Stimulated activated effector memory CD8-positive, alpha-beta T cell treated with anti-CD3 and anti-CD28 coated beads, Interleukin-12 subunit alpha, Interleukin-12 subunit beta, amount 100 ng/mL, for 72 hours (primary cell): Measurements from ENCODE around the gene MRFAP1.

Experiments used
- ATAC-seq: fragments of 150-1000 bp; cut with Tn5 transposase; 2 replicates; pipeline ENCODE4 v1.10.0; 2021
- DNase-seq, 2 donors: peaks; one replicate each; pipeline ENCODE4 v3.0.0; 2021 to 2022; ENCODE audit warnings: low spot score in 2 of 2
- H3K27ac Mint-ChIP-seq: one replicate; pipeline ENCODE4 v1.8.0; 2022; ENCODE audit warnings: mild to moderate bottlenecking, mixed read lengths
- H3K36me3 Mint-ChIP-seq: one replicate; pipeline ENCODE4 v1.8.0; 2022; ENCODE audit warnings: mild to moderate bottlenecking, mixed read lengths
- H3K4me1 Mint-ChIP-seq: one replicate; pipeline ENCODE4 v1.8.0; 2022; ENCODE audit warnings: mixed read lengths
- H3K4me3 Mint-ChIP-seq: one replicate; pipeline ENCODE4 v1.8.0; 2022; ENCODE audit warnings: mild to moderate bottlenecking, mixed read lengths
- H3K9me3 Mint-ChIP-seq: one replicate; pipeline ENCODE4 v1.8.0; 2022; ENCODE audit warnings: mixed read lengths

MRFAP1 gene

DNA sequence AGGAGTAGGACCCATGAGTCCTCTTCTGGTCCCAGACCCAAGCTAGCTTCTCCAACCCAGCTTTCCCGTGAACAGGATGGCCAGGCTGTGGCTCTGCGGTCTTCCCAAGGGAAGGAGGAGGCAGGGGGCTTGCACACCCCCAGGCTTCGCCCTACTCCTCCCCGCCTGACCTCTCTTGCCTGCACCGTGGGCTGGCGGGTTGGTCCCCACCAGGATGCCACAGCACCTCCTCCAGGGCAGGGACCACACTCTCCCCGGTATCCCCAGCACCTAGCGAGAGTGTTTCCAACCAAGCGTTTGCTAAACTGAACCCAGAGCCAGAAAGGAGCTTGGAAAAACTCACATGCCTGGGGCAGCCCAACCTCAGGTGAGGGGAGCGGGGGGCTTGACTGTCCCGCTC is 44.2 kb downstream of the MRFAP1 start:
- Mint-ChIP-seq H3K9me3 (no peaks in the 10 kb centered on the region), H3K36me3 (peaks cover 27% of the 10 kb centered on the region), H3K4me1 (peaks cover 66% of the 10 kb centered on the region), H3K4me3 (no peak overlapping the region), H3K27ac (peak overlapping the region; percentile 74)
- DNase-seq (no peak), ATAC-seq (no peak)

- H3K4me1 Mint-ChIP-seq, result peaks cover 71% of the 10 kb centered on the region
- peaks cover 30% of the 10 kb centered on the region for H3K36me3 Mint-ChIP-seq
- DNase-seq, result no peak
- no peaks in the 10 kb centered on the region for H3K9me3 Mint-ChIP-seq
- ATAC-seq, result no peak
- H3K4me3 Mint-ChIP-seq, result no peak overlapping the region
- peak overlapping the region; percentile 99 for H3K27ac Mint-ChIP-seq
These were observed 45.8 kb downstream of the MRFAP1 start for GRCh38 chr4:6686104-6686787.

- Mint-ChIP-seq H3K27ac (peak overlapping the region; percentile 99), H3K4me1 (peaks cover 72% of the 10 kb centered on the region), H3K36me3 (peaks cover 24% of the 10 kb centered on the region), H3K4me3 (peak overlapping the region; percentile 97), H3K9me3 (no peaks in the 10 kb centered on the region)
- no peak for DNase-seq
- ATAC-seq, result no peak
These were observed 47.7 kb downstream of the MRFAP1 start for GRCh38 chr4:6687947-6688878.

DNA sequence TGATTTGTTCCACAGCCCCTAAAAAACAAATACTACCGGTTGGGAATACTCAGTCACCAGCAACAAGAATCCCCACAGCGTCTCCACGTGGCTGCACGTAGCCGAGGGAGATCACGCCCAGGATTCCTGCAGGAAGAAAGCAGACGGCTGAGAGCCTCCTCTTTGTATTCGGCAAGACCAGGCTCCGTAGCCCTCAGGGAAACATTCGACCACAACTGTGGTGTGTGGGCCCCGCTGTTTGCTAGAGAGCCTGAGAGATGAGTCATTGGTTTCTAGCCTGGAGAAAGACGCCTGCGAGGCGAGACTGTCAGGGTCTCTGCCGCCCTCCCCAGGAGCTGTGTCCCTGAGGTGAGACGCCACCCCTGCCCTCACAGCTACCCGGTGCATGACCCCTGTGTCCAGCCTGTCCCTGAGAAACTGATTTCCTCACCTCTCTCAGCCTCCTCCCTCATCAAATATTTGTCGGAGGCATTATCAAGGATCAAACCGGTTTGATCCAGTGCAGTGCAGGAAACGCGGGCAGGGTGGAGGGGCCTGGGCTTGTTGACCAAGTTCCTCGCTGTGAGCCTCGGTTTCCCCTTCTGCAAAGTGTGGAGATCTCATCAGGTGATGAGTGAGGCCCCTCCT is 48.5 kb downstream of the MRFAP1 start:
- Mint-ChIP-seq H3K27ac (peak overlapping the region; percentile 99), H3K4me1 (peaks cover 79% of the 10 kb centered on the region), H3K4me3 (peak overlapping the region; percentile 97), H3K36me3 (peaks cover 24% of the 10 kb centered on the region), H3K9me3 (no peaks in the 10 kb centered on the region)
- ATAC-seq (peak; percentile 90), DNase-seq (peak; percentile 65 to 86)

DNA sequence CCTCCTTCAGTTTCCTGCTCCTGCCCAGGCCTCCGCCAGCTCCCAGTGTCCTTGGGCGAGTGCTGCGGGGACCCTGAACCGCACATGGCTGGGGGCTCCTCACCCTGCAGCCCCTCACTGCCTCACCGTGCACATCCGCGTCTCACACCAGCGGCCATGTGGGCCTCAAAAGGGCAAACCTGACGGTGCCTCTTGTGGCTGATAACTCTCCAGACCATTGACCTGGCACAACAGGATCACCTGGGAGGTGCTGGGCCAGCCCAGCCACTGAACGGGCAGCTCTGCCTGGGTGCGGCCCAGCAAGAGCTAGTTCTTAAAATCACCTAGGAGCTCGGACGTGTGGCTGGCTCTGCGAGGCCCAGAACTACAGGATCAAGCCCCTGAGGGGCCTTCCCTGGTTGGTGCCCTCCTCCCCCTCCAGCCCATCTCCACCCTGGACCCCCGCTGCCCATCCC is 49.0 kb downstream of the MRFAP1 start:
- Mint-ChIP-seq H3K27ac (peak overlapping the region; percentile 99), H3K36me3 (peaks cover 24% of the 10 kb centered on the region), H3K4me3 (peak overlapping the region; percentile 97), H3K4me1 (peaks cover 84% of the 10 kb centered on the region), H3K9me3 (no peaks in the 10 kb centered on the region)
- DNase-seq (no peak), ATAC-seq (peak; percentile 27)
